IPS-NIHi11 (cell line): ENCODE results near the gene SMNDC1.
A peak's percentile ranks its signal among the peaks of the same experiment; 100 is the strongest.
"Not testable (repeated sequence)": the region's sequence is repeated elsewhere in the genome, so short reads cannot be mapped to it uniquely, and the experiment has no call there.

Source experiments
- DNase-seq: peaks from one replicate; pipeline ENCODE4 v3.0.0; 2012; ENCODE audit warnings: mixed read lengths, low spot score

The SMNDC1 gene

GRCh38 chr10:110304780-110305421 lies at the start of gene SMNDC1:
TSS of gene SMNDC1 (minus strand) at chr10:110304920. CDS start at chr10:110303587, 1,333 bp downstream.
- DNase-seq = peak; percentile 98

- peak; percentile 80 for DNase-seq
These were observed 49.6 kb upstream of the SMNDC1 start for GRCh38 chr10:110354322-110354766.

- DNase-seq = peak; percentile 45
These were observed 48.8 kb upstream of the SMNDC1 start for GRCh38 chr10:110353244-110354119.

- no peak for DNase-seq
These were observed 48.2 kb upstream of the SMNDC1 start for GRCh38 chr10:110352930-110353243.

- DNase-seq = no peak
These were observed 46.1 kb upstream of the SMNDC1 start for GRCh38 chr10:110350812-110351211.

- DNase-seq = no peak
These were observed 45.1 kb upstream of the SMNDC1 start for GRCh38 chr10:110349831-110350230.

GRCh38 chr10:110349386-110349785 lies 44.7 kb upstream of the SMNDC1 start:
- no peak for DNase-seq

GRCh38 chr10:110348336-110348735 lies 43.6 kb upstream of the SMNDC1 start:
- no peak for DNase-seq

- no peak for DNase-seq
These were observed 42.2 kb upstream of the SMNDC1 start for GRCh38 chr10:110346914-110347313.

GRCh38 chr10:110345286-110345685 lies 40.6 kb upstream of the SMNDC1 start:
- DNase-seq = no peak

- DNase-seq = no peak
These were observed 39.9 kb upstream of the SMNDC1 start for GRCh38 chr10:110344622-110345021.

GRCh38 chr10:110343947-110344346 lies 39.2 kb upstream of the SMNDC1 start:
- DNase-seq = no peak

- DNase-seq = no peak
These were observed 36.1 kb upstream of the SMNDC1 start for GRCh38 chr10:110340816-110341215.

- no peak for DNase-seq
These were observed 35.4 kb upstream of the SMNDC1 start for GRCh38 chr10:110340122-110340521.

- no peak for DNase-seq
These were observed 33.2 kb upstream of the SMNDC1 start for GRCh38 chr10:110337906-110338305.

- no peak for DNase-seq
These were observed 32.7 kb upstream of the SMNDC1 start for GRCh38 chr10:110337401-110337800.

- peak; percentile 58 for DNase-seq
These were observed 31.5 kb upstream of the SMNDC1 start for GRCh38 chr10:110336111-110336721.

GRCh38 chr10:110335314-110336064 lies 30.8 kb upstream of the SMNDC1 start:
- no peak for DNase-seq

GRCh38 chr10:110334061-110334656 lies 29.4 kb upstream of the SMNDC1 start:
- no peak for DNase-seq

- DNase-seq = not testable (repeated sequence)
These were observed 26.6 kb upstream of the SMNDC1 start for GRCh38 chr10:110331226-110331795.

GRCh38 chr10:110330675-110331074 lies 26.0 kb upstream of the SMNDC1 start:
- DNase-seq = no peak
